ENCODE data around the gene CRADD. TPM values are rescaled to one million over a fixed set of nuclear protein-coding genes. Genes with fewer than 3 reads are reported as not detected.

CRADD gene
- total and polyA plus RNA-seq, 2 of the 4 experiments (the other 2 are of a cell fraction): 11.1 to 14.0 TPM

GRCh38 chr12:93762059-93762719, 85.0 kb downstream of the CRADD start:
- CTCF ChIA-PET: interaction anchor here (0.5 to 1.7 kb wide), 5 partner anchors 10 to 340 kb away, joined by 3 to 6 read pairs (median 3); no protein-coding TSS in a partner anchor
- Histone ChIP-seq H2BK20ac (ENCODE audit: low read depth, low read length) (peak overlapping the region; percentile 76), H3K14ac (replicated peaks; ENCODE audit: low read depth, low read length) (peak overlapping the region; percentile 64), H4K91ac (ENCODE audit: insufficient read depth, low read depth, low read length) (peak overlapping the region; percentile 12), H3K9ac (ENCODE audit: low read depth, low read length) (no peak overlapping the region), H3K4me1 (ENCODE audit: control insufficient read depth, insufficient read depth, low read length) (peaks cover 11% of the 10 kb centered on the region), H4K8ac (ENCODE audit: low read depth in 2 of 2, low read length in 2 of 2) (peak overlapping the region in 1 of 2 experiments; percentile 42; a peak in 2 of 4 replicates), H3K4me2 (ENCODE audit: low read depth, low read length) (peak overlapping the region; percentile 41; the same call in 1 of the 2 replicates), H3K9me1 (ENCODE audit: insufficient read depth, low read length) (peaks cover 10% of the 10 kb centered on the region), H3K56ac (ENCODE audit: extremely low read depth, insufficient read depth, low read length) (no peak overlapping the region), H2BK15ac (ENCODE audit: low read depth, low read length) (peak overlapping the region; percentile 31; the same call in 1 of the 3 replicates), H4K20me1 (ENCODE audit: insufficient read depth, low read length) (no peaks in the 10 kb centered on the region), H3K23ac (ENCODE audit: low read depth, low read length) (no peak overlapping the region; the same call in 1 of the 2 replicates), H2BK120ac (ENCODE audit: low read depth, low read length) (peak overlapping the region; percentile 86), H3K9me3 (ENCODE audit: control insufficient read depth, insufficient read depth, low read length) (no peaks in the 10 kb centered on the region), H2AFZ (replicated peaks; ENCODE audit: low read length, poor library complexity) (no peak overlapping the region), H3K4me3 (ENCODE audit: insufficient read depth, low read depth, low read length) (no peak overlapping the region), H3K27me3 (ENCODE audit: control insufficient read depth, insufficient read depth, low read length) (no peaks in the 10 kb centered on the region), H3K36me3 (ENCODE audit: control insufficient read depth, insufficient read depth, low read length) (no peaks in the 10 kb centered on the region), H2AK5ac (ENCODE audit: low read depth, low read length) (peak overlapping the region; percentile 22; the same call in 1 of the 2 replicates), H3K27ac (ENCODE audit: insufficient read depth, low read length) (no peak overlapping the region), H3K4ac (ENCODE audit: low read depth, low read length) (peak overlapping the region; percentile 57; the same call in 1 of the 2 replicates), H2BK5ac (ENCODE audit: low read depth, low read length, poor library complexity, severe bottlenecking) (peak overlapping the region; percentile 27), H3K79me1 (ENCODE audit: low read depth in 1 of 2, low read length in 2 of 2) (peaks cover 9 to 17% of the 10 kb centered on the region in 2 experiments; a peak in 3 of 4 replicates), H3K18ac (ENCODE audit: low read depth, low read length) (0 out of 2 replicates have a peak overlapping the region, but pooled peaks have one; percentile 71), H4K5ac (ENCODE audit: low read depth, low read length) (0 out of 2 replicates have a peak overlapping the region, but pooled peaks have one; percentile 64), H2AK9ac (replicated peaks; ENCODE audit: low read depth, low read length, poor library complexity) (no peak overlapping the region)
- dilution Hi-C loops (cut with HindIII; ENCODE audit: low sequenced_read_pairs, unreplicated experiment): no loop called here
- BruUV-seq (replicated peaks): no TSS peak
- DNase-seq (peak; percentile 50), ATAC-seq (ENCODE audit: low read depth) (peak; percentile 62)
- WGBS, 2 experiments (ENCODE audit: extremely low coverage in 2 of 2, insufficient read length in 1 of 2): no CpG with 5 or more reads among the region's 3 CpGs
- TF ChIP-seq USF2 (IDR thresholded peaks at IDR 0.05; ENCODE audit: low read depth, low read length): no peak
- TF ChIP-seq CTCF (conservative IDR thresholded peaks at IDR 0.05; ENCODE audit: low read depth, low read length): no peak
- POLR2A ChIA-PET (ENCODE audit: unreplicated experiment): no interaction called here
- in situ Hi-C loops (cut with MboI; ENCODE audit: low sequenced_read_pairs): no loop called here
- intact Hi-C loops (cut with micrococcal nuclease): no loop called here

Measured in IMR-90 (cell line).